ENCODE results near the gene TMEM41B. TPM values are rescaled to one million over a fixed set of nuclear protein-coding genes. Genes with fewer than 3 reads are reported as not detected.

The TMEM41B gene
- total and polyA plus RNA-seq, 2 of the 4 experiments (the other 2 are of a cell fraction): 20.8 to 21.5 TPM

GRCh38 chr11:9344061-9344680, 29.8 kb upstream of the TMEM41B start:
- no peak overlapping the region for H2AFZ ChIP-seq (replicated peaks; ENCODE audit: low read length, poor library complexity)
- no peak for ATAC-seq (ENCODE audit: low read depth)
- dilution Hi-C loops (cut with HindIII; ENCODE audit: low sequenced_read_pairs, unreplicated experiment): no loop called here

More at GRCh38 chr11:9344061-9344680, 29.8 kb upstream of the TMEM41B start:
- Histone ChIP-seq H4K91ac (ENCODE audit: insufficient read depth, low read depth, low read length) (no peak overlapping the region), H3K18ac (ENCODE audit: low read depth, low read length) (no peak overlapping the region), H3K23ac (ENCODE audit: low read depth, low read length) (peak overlapping the region; percentile 66), H2AK5ac (ENCODE audit: low read depth, low read length) (no peak overlapping the region), H3K4ac (ENCODE audit: low read depth, low read length) (no peak overlapping the region), H2AK9ac (replicated peaks; ENCODE audit: low read depth, low read length, poor library complexity) (no peak overlapping the region), H2BK120ac (ENCODE audit: low read depth, low read length) (no peak overlapping the region), H3K4me3 (ENCODE audit: insufficient read depth, low read depth, low read length) (no peak overlapping the region), H3K14ac (replicated peaks; ENCODE audit: low read depth, low read length) (no peak overlapping the region), H3K27ac (ENCODE audit: insufficient read depth, low read length) (no peak overlapping the region), H4K20me1 (ENCODE audit: insufficient read depth, low read length) (no peaks in the 10 kb centered on the region), H4K8ac (ENCODE audit: low read depth in 2 of 2, low read length in 2 of 2) (no peak overlapping the region), H3K4me1 (ENCODE audit: control insufficient read depth, insufficient read depth, low read length) (no peaks in the 10 kb centered on the region), H3K9me3 (ENCODE audit: control insufficient read depth, insufficient read depth, low read length) (no peaks in the 10 kb centered on the region), H3K36me3 (ENCODE audit: control insufficient read depth, insufficient read depth, low read length) (no peaks in the 10 kb centered on the region), H2BK15ac (ENCODE audit: low read depth, low read length) (no peak overlapping the region), H2BK20ac (ENCODE audit: low read depth, low read length) (no peak overlapping the region), H3K9me1 (ENCODE audit: insufficient read depth, low read length) (no peaks in the 10 kb centered on the region), H3K9ac (ENCODE audit: low read depth, low read length) (no peak overlapping the region), H4K5ac (ENCODE audit: low read depth, low read length) (no peak overlapping the region), H3K27me3 (ENCODE audit: control insufficient read depth, insufficient read depth, low read length) (no peaks in the 10 kb centered on the region; the same call in none of the 2 replicates), H3K4me2 (ENCODE audit: low read depth, low read length) (no peak overlapping the region), H3K79me1 (ENCODE audit: low read depth in 1 of 2, low read length in 2 of 2) (no peaks in the 10 kb centered on the region), H2BK5ac (ENCODE audit: low read depth, low read length, poor library complexity, severe bottlenecking) (no peak overlapping the region), H3K56ac (ENCODE audit: extremely low read depth, insufficient read depth, low read length) (no peak overlapping the region)
- WGBS, 2 experiments (ENCODE audit: extremely low coverage in 2 of 2, insufficient read length in 1 of 2): 20% methylated on average over 1 of the region's 3 CpGs; no CpG with 5 or more reads in 1 of the 2 experiments
- CTCF ChIA-PET: no interaction called here
- in situ Hi-C loops (cut with MboI; ENCODE audit: low sequenced_read_pairs): no loop called here
- POLR2A ChIA-PET (ENCODE audit: unreplicated experiment): no interaction called here
- TF ChIP-seq CEBPB (IDR thresholded peaks at IDR 0.05; ENCODE audit: low read depth, low read length) (peak; percentile 63), FOS (IDR thresholded peaks at IDR 0.05; ENCODE audit: low read depth, low read length) (no peak)
- no peak for DNase-seq
- no TSS peak for BruUV-seq (replicated peaks)
- intact Hi-C loops (cut with micrococcal nuclease): no loop called here
